HepG2 (cell line): Measurements from ENCODE around the gene KCNK7. TPM values are rescaled to one million over a fixed set of nuclear protein-coding genes. Genes with fewer than 3 reads are reported as not detected.

Source experiments
- PATZ1 ChIP-seq: sonication (generic); formaldehyde crosslinking; IDR thresholded peaks from 2 replicates; pipeline ENCODE4 v1.4.0; 2020; ENCODE audit warnings: missing genetic modification reagents
- PRDM4 ChIP-seq: sonication (generic); formaldehyde crosslinking; IDR thresholded peaks from 2 replicates; pipeline ENCODE4 v1.9.0; 2021; ENCODE audit warnings: missing genetic modification reagents, borderline replicate concordance
- TAF1 ChIP-seq: sonication (generic); formaldehyde crosslinking; IDR thresholded peaks from 2 replicates; pipeline ENCODE4 v1.4.0; 2020; ENCODE audit warnings: missing genetic modification reagents
- TFDP1 ChIP-seq: IDR thresholded peaks from 2 replicates; pipeline ENCODE4 v1.6.1; 2016; ENCODE audit warnings: missing compliant biosample characterization, missing genetic modification reagents, borderline replicate concordance
- ZBTB25 ChIP-seq: IDR thresholded peaks from 2 replicates; pipeline ENCODE4 v1.6.1; 2018; ENCODE audit warnings: missing genetic modification reagents
- ZIK1 ChIP-seq: sonication (generic); formaldehyde crosslinking; IDR thresholded peaks from 2 replicates; pipeline ENCODE4 v1.5.0; 2020; ENCODE audit warnings: mild to moderate bottlenecking, low read depth, missing genetic modification reagents, borderline replicate concordance
- ZNF276 ChIP-seq: sonication (generic); formaldehyde crosslinking; IDR thresholded peaks from 2 replicates; pipeline ENCODE4 v1.4.0; 2020; ENCODE audit warnings: mild to moderate bottlenecking, low read depth, missing genetic modification reagents
- ZNF318 ChIP-seq: sonication (generic); formaldehyde crosslinking; IDR thresholded peaks from 2 replicates; pipeline ENCODE4 v1.4.0; 2020; ENCODE audit warnings: mild to moderate bottlenecking, missing genetic modification reagents
- polyA plus RNA-seq, 8 experiments: library from polyadenylated mRNA; depleted of rRNA in 3 of 8; stranded (reverse) in 7 of 8; unstranded in 1 of 8; fragments of >200 nt; fragmentation: Illumina TruSeq in 4 of 8; extraction: Trizol in 4 of 8; gene quantifications; 2 replicates each; pipeline versions ENCODE4 v1.2.1 to v1.2.3, GENCODE V29; 2011 to 2016; ENCODE audit warnings: low read depth in 4 of 8, missing spikeins in 1 of 8, mixed read lengths in 1 of 8; ENCODE audit not compliant: insufficient read depth in 1 of 8
- total RNA-seq, 5 experiments: library from RNA; depleted of rRNA; stranded (reverse); fragments of >200 nt; fragmentation: Illumina TruSeq; extraction: Trizol; gene quantifications; 2 replicates each; pipeline ENCODE4 v1.2.3, GENCODE V29; 2016; ENCODE audit warnings: low read depth in 1 of 5

The KCNK7 gene
- total and polyA plus RNA-seq, 2 of the 13 experiments (the other 11 are each of a cell fraction or from before 2014, with no cell fraction given), result 0.11 TPM; not detected in 1

GRCh38 chr11:65558002-65558929 lies 37.3 kb downstream of the KCNK7 start, which contains the start of gene LTBP3 (continued):
- TF ChIP-seq TFDP1 (CRISPR knock-in tag) (peak; percentile 27; the same call in 1 of the 2 replicates), ZNF318 (CRISPR knock-in tag) (no peak), PRDM4 (CRISPR knock-in tag) (no peak), PATZ1 (CRISPR knock-in tag) (peak; percentile 80), TAF1 (CRISPR knock-in tag) (peak; percentile 26), ZNF276 (CRISPR knock-in tag) (no peak), ZBTB25 (CRISPR knock-in tag) (0 out of 2 replicates have a peak, but pooled peaks have one; percentile 33), ZIK1 (CRISPR knock-in tag) (no peak)
